Calu3 (cell line): ENCODE measurements around the gene CNOT2. TPM values are rescaled to one million over a fixed set of nuclear protein-coding genes. Genes with fewer than 3 reads are reported as not detected.

Experiments
- BruUV-seq: library from RNA; stranded (reverse); fragments of 400-500 nt; replicated peaks from 2 replicates; lab custom pipeline; 2021; lab: Mats Ljungman, UMichigan
- CTCF ChIA-PET: fragments of 300-600 bp; sonication (Branson Sonifier 250); formaldehyde crosslinking; loops from one replicate; lab custom pipeline; 2022; ENCODE audit warnings: antibody characterized with exemption; lab: Charles Lee
- DNase-seq: peaks from one replicate; pipeline ENCODE4 v3.0.0; 2022
- H3K27ac Mint-ChIP-seq: one replicate; pipeline ENCODE4 v1.8.0; 2022; ENCODE audit warnings: mixed read lengths; ENCODE audit not compliant: unreplicated experiment
- H3K27me3 Mint-ChIP-seq: one replicate; pipeline ENCODE4 v1.8.0; 2022; ENCODE audit warnings: mixed read lengths; ENCODE audit not compliant: unreplicated experiment
- H3K36me3 Mint-ChIP-seq: one replicate; pipeline ENCODE4 v1.8.0; 2022; ENCODE audit warnings: mild to moderate bottlenecking, moderate library complexity, mixed read lengths; ENCODE audit not compliant: insufficient read depth, unreplicated experiment
- H3K4me1 Mint-ChIP-seq: one replicate; pipeline ENCODE4 v1.8.0; 2022; ENCODE audit warnings: mild to moderate bottlenecking, low read depth, mixed read lengths; ENCODE audit not compliant: unreplicated experiment
- H3K4me3 Mint-ChIP-seq: one replicate; pipeline ENCODE4 v1.8.0; 2022; ENCODE audit warnings: mild to moderate bottlenecking, low read depth, moderate library complexity, mixed read lengths; ENCODE audit not compliant: unreplicated experiment
- H3K9me3 Mint-ChIP-seq: one replicate; pipeline ENCODE4 v1.8.0; 2022; ENCODE audit warnings: low read depth, mixed read lengths; ENCODE audit not compliant: unreplicated experiment
- intact Hi-C: fragments of 100-400 bp; cut with micrococcal nuclease; formaldehyde crosslinking; loops from one replicate; pipeline ENCODE4 v1.10.0; 2022; ENCODE audit not compliant: unreplicated experiment
- total RNA-seq: library from RNA; stranded (reverse); gene quantifications from 2 replicates; pipeline ENCODE4 v1.2.3, GENCODE V29; 2022
- TF ChIP-seq, protein P1 (sequence below): fragments of 200-600 bp; IDR thresholded peaks from one replicate; pipeline ENCODE4 v1.8.0; 2022; ENCODE audit warnings: antibody characterized with exemption; ENCODE audit not compliant: unreplicated experiment

Gene CNOT2
- total RNA-seq, 1 experiment from 2014 or later: 126 TPM

GRCh38 chr12:70359458-70360197 is 116.4 kb downstream of the CNOT2 start:
- peaks cover 1% of the 10 kb centered on the region for H3K4me1 Mint-ChIP-seq
- peaks cover 12% of the 10 kb centered on the region for H3K36me3 Mint-ChIP-seq

DNA sequence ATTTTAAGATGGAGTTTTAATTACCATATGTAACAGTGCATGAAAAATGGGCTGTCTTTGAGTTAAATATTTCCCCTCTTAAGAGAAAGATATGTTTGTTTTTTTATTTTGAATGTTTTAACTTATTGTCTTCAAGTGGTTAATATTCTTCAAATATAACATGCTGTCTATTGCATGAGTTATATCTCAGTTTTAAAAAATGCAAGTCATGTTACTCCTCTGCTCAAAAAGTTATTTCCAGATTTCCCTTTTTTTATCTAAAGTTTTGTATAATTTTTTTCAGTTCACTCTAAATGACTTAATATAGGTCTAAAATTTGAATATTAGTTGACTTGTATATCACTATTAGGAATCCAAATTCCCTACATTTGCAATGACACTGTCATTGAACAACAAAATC is 117.0 kb downstream of the CNOT2 start:
- Mint-ChIP-seq H3K27me3 (no peaks in the 10 kb centered on the region), H3K27ac (no peak overlapping the region), H3K4me3 (no peak overlapping the region), H3K36me3 (peaks cover 12% of the 10 kb centered on the region), H3K4me1 (peaks cover 7% of the 10 kb centered on the region), H3K9me3 (no peaks in the 10 kb centered on the region)
- BruUV-seq: no TSS peak
- no peak for DNase-seq
- CTCF ChIA-PET: no interaction called here
- intact Hi-C loops: loop anchor here (10.0 kb wide), 1 partner anchor 455 kb away; no protein-coding TSS in a partner anchor
- TF ChIP-seq, protein P1, sequence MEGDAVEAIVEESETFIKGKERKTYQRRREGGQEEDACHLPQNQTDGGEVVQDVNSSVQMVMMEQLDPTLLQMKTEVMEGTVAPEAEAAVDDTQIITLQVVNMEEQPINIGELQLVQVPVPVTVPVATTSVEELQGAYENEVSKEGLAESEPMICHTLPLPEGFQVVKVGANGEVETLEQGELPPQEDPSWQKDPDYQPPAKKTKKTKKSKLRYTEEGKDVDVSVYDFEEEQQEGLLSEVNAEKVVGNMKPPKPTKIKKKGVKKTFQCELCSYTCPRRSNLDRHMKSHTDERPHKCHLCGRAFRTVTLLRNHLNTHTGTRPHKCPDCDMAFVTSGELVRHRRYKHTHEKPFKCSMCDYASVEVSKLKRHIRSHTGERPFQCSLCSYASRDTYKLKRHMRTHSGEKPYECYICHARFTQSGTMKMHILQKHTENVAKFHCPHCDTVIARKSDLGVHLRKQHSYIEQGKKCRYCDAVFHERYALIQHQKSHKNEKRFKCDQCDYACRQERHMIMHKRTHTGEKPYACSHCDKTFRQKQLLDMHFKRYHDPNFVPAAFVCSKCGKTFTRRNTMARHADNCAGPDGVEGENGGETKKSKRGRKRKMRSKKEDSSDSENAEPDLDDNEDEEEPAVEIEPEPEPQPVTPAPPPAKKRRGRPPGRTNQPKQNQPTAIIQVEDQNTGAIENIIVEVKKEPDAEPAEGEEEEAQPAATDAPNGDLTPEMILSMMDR: no peak

More at GRCh38 chr12:70359458-70360197, 116.4 kb downstream of the CNOT2 start:
- BruUV-seq: no TSS peak
- Mint-ChIP-seq H3K27ac (no peak overlapping the region), H3K4me3 (no peak overlapping the region), H3K9me3 (no peaks in the 10 kb centered on the region), H3K27me3 (no peaks in the 10 kb centered on the region)
- intact Hi-C loops: loop anchor here (10.0 kb wide), 2 partner anchors 365 to 455 kb away; no protein-coding TSS in a partner anchor
- no peak for DNase-seq
- CTCF ChIA-PET: no interaction called here
- TF ChIP-seq, protein P1: no peak

DNA sequence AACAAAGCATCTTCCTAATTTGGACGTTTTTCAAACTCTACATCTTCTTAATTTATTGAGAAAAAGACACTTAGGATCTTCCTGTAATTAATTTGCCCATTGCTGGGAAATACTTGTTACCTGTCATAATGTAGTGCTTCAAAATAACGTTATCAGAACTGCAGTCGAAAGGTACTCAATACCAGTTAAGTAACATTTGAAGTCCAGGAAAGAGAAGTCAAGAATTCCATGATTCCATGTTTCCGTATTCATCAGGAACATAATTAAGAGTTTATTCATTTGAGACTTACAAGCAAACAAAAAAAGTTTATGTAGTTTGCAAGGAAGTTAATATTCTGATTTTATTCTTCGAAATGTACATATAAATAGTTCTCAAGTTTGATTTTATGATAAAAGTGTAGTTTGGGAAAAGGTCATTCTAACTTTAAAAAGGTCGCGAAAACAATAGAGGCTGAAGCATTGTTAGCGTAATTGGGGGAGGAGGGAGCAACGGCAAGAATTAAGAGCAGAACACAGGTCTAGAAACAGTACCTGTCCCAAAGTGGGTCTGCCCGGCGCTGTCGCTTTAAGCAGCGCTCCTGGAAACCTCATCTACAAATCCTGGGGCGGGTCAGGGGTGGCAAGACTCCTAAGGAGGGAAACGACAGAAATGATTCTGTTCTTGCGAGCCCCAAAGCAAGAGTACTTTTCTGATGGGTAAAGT is 121.6 kb downstream of the CNOT2 start:
- TF ChIP-seq, protein P1: no peak
- no peak for DNase-seq
- Mint-ChIP-seq H3K4me3 (peak overlapping the region; percentile 99), H3K27me3 (no peaks in the 10 kb centered on the region), H3K27ac (peak overlapping the region; percentile 21), H3K9me3 (no peaks in the 10 kb centered on the region), H3K4me1 (peaks cover 18% of the 10 kb centered on the region), H3K36me3 (peaks cover 30% of the 10 kb centered on the region)
- BruUV-seq: no TSS peak
- CTCF ChIA-PET: no interaction called here
- intact Hi-C loops: loop anchor here (5.0 to 10.0 kb wide), 4 partner anchors 142 to 488 kb away; no protein-coding TSS in a partner anchor

DNA sequence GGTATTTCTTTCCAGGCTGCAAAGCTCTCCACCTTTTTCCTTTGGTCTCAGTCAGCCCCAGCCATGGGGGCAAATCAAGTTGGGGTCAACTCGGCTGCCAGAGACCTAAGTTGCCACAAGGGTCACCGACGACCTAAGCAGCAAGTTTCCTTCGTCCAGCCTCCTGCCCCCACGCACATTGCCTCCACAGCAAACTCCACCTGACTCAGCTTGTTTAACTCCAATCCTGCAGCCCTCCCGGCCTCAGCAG is 122.1 kb downstream of the CNOT2 start:
- Mint-ChIP-seq H3K27ac (peak overlapping the region; percentile 21), H3K27me3 (no peaks in the 10 kb centered on the region), H3K4me1 (peaks cover 18% of the 10 kb centered on the region), H3K4me3 (peak overlapping the region; percentile 99), H3K9me3 (no peaks in the 10 kb centered on the region), H3K36me3 (peaks cover 30% of the 10 kb centered on the region)
- TF ChIP-seq, protein P1: no peak
- CTCF ChIA-PET: no interaction called here
- DNase-seq: no peak
- no TSS peak for BruUV-seq
- intact Hi-C loops: loop anchor here (5.0 to 10.0 kb wide), 4 partner anchors 142 to 488 kb away; no protein-coding TSS in a partner anchor
